Cardiac fibroblast (primary cell): ENCODE measurements around the gene EXOC3L2.

Experiments used
- DNase-seq, 2 donors: peaks; one replicate each; pipeline versions ENCODE4 v3.0.0 to v3.0.0-alpha.2; 2010; ENCODE audit warnings: low read depth in 2 of 2
- H3K4me3 ChIP-seq, 2 donors: replicated peaks in 1 of 2; 1 replicate in 1 of 2; 2 replicates in 1 of 2; pipeline ENCODE4 v1.5.1; 2011; ENCODE audit warnings: low read depth in 2 of 2, low read length in 2 of 2, mild to moderate bottlenecking in 2 of 2, moderate library complexity in 1 of 2
- CTCF ChIP-seq: IDR thresholded peaks from one replicate; pipeline ENCODE4 v1.5.1; 2011; ENCODE audit warnings: low read depth, mild to moderate bottlenecking, low read length, inconsistent platforms

EXOC3L2 gene

DNA sequence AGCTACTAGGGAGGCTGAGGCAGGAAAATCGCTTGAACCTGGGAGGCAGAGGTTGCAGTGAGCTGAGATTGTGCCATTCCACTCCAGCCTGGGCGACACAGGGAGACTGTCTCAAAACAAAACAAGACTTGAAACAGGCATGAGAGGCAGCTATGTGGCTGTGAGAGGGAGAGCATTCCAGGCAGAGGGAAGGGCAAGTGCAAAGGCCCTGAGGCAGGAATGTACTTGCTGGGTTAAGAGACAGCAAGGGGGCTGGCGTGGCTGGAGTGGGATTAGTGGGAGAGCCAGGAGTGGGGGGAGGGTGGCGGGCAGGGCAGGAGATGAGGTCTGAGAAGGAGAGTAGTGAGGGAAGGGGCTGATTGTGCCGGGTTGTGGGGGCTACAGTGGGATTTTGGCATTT is 21.3 kb downstream of the EXOC3L2 start:
- DNase-seq: no peak
- H3K4me3 ChIP-seq: no peak overlapping the region
- no peak for TF ChIP-seq CTCF

DNA sequence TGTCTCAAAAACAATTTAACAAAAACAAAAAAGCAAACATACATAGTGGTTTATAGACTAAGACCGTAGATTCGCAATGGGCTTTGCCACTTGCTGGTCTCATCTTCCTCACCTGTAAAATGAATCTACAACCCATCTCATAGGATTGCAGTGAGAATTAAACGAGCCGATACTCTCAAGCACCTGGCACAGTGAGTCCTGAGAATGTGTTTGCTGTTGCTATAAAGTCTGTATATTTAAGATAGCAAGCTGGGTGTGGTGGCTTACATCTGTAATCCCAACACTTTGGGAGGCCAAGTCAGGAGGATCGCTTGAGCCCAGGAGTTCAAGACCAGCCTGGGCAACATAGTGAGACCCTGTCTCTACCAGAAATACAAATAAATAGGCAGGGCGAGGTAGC is 22.5 kb downstream of the EXOC3L2 start:
- H3K4me3 ChIP-seq: no peak overlapping the region
- no peak for DNase-seq
- TF ChIP-seq CTCF: no peak

DNA sequence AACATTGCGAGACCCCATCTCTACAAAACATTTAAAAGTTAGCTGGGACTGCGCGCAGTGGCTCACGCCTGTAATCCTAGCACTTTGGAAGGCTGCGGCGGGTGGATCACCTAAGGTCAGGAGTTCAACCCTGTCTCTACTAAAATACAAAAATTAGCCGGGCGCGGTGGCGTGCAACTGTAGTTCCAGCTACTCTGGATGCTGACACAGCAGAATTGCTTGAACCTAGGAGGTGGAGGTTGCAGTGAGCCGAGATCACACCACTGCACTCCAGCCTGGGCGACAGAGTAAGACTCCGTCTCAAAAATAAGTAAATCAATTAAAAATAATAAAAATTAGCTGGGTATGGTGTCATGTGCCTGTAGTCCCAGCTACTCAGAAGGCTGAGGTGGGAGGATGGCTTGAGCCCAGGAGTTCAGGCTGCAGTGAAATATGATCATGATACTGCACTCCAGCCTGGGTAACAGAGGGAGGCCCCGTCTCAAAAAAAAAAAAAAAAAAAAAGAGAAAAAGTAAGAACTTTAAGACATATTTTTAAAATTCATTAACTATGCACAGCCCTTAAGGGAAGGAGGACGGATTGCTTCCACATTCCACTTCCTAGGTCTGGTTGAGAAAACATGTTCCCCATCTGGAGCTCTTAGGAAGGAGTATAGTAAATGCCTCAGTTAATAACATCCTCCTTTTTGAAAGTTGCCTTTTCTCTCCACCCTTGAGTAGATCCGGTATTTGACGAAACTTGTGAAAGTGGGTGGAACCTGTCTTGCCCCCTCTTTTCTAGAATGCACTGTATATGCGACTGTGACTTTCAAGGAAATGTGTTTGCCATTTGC is 26.1 kb downstream of the EXOC3L2 start:
- no peak overlapping the region for H3K4me3 ChIP-seq
- TF ChIP-seq CTCF: no peak
- DNase-seq: no peak

DNA sequence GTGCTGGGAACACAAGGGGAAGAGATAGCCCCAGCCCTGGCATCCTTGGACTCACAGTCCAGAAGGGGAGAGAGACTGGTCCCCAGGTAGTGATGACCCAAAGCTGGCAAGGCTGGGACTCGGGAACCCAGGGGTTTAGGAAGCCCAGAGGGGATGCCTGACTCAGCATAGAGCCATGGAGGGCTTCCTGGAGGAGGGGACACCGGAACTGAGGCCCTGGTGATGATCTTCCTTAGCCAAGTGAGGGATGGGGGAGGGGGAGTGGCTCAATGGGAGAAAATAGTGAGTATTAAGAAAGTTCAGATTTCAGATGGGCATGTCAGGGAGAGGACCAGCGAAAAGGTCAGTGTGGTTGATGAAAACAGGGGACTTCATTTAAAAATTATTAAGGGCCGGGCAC is 26.8 kb downstream of the EXOC3L2 start:
- no peak for TF ChIP-seq CTCF
- no peak for DNase-seq

DNA sequence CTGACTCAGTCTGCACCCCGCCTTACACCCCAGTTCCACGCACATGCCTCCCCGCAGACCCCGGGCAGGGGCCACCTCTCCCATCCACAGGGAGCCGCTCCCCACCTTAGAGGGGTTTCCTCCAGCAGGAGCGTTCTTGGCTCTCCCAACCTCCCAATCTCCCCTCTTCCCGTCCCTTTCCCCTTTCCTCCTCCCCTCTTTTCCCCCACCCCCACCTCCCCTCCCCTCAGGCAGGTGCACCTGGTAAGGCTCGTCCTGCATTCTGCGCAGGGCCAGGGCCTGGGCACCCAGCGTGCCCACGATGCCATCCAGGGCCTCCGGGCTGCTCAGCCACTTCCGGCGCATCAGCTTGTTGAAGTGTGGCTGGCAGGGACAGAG is 27.3 kb downstream of the EXOC3L2 start:
- DNase-seq: no peak
- TF ChIP-seq CTCF: no peak
- no peak overlapping the region for H3K4me3 ChIP-seq

More for the DNA sequence above, 26.8 kb downstream of the EXOC3L2 start:
- H3K4me3 ChIP-seq: no peak overlapping the region

DNA sequence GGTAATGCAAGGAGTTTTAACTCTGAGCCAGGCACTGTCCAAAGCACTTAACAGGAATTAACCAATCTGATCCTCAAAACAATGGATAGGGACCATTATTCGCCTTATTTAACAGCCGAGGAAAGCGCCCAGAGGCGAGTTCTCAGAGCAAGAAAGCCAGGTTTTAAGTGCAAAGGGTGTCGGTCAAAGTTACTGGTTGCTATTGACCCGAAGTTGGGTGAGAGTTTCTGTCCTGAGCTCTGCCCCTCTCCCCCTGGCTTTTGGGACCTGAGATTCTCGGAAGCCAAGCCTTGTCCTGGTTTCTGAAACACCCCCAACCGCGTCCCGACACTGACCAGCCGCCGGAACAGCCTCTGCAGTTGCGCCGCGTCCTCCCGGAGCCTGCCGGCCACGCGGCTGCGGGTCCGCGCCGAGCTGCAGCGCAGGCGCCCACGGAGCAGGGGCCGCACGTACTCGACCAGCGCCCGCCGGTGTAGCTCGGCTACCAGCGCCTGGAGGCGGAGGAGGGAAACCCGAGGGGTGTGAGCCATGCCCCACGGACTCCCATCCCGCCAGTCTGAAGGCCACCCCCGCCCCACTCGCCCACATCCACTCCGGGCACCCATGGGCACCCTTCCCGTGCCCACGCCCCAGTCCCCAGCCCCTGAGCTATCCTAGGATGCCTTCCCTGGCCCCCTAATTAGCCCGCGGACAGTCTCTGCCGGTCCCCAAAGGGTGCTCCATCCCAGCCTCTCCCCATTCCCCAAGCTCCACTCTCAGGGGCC is 27.8 kb downstream of the EXOC3L2 start:
- no peak overlapping the region for H3K4me3 ChIP-seq
- no peak for DNase-seq
- no peak for TF ChIP-seq CTCF
